Prostate gland (tissue), 2 donors: ENCODE results near the gene SLC9A6.

Experiments
- CTCF ChIP-seq, 4 experiments: fragments of 200-600 bp in 2 of 4; fragments of 450-650 bp in 2 of 4; sonication (generic) in 2 of 4; IDR thresholded peaks; 1 replicate in 3 of 4; 2 replicates in 1 of 4; pipeline ENCODE4 v1.5.1; 2016 to 2019; ENCODE audit warnings: antibody characterized with exemption in 4 of 4, mild to moderate bottlenecking in 2 of 4, moderate library complexity in 2 of 4
- POLR2A ChIP-seq: fragments of 450-650 bp; IDR thresholded peaks from one replicate; pipeline ENCODE4 v1.6.1; 2016; ENCODE audit warnings: antibody characterized with exemption, mild to moderate bottlenecking

- TF ChIP-seq CTCF (IDR thresholded peaks at IDR 0.05) (no peak), POLR2A (no peak)
These were observed 79.9 kb downstream of the SLC9A6 start for GRCh38 chrX:136065044-136065671.
